Activated CD4-positive, alpha-beta T cell treated with anti-CD3 and anti-CD28 coated beads for 4 hours (primary cell): ENCODE measurements around the gene NOSIP.

Source experiments
- DNase-seq, 2 donors: peaks; one replicate each; pipeline ENCODE4 v3.0.0-alpha.2; 2020

The NOSIP gene

GRCh38 chr19:49594993-49595818 is 14.8 kb upstream of the NOSIP start:
- DNase-seq, result no peak

GRCh38 chr19:49594157-49594992 is 14.0 kb upstream of the NOSIP start:
- no peak for DNase-seq

- DNase-seq, result peak; percentile 92
Observed at GRCh38 chr19:49593233-49594113, 13.1 kb upstream of the NOSIP start.

DNA sequence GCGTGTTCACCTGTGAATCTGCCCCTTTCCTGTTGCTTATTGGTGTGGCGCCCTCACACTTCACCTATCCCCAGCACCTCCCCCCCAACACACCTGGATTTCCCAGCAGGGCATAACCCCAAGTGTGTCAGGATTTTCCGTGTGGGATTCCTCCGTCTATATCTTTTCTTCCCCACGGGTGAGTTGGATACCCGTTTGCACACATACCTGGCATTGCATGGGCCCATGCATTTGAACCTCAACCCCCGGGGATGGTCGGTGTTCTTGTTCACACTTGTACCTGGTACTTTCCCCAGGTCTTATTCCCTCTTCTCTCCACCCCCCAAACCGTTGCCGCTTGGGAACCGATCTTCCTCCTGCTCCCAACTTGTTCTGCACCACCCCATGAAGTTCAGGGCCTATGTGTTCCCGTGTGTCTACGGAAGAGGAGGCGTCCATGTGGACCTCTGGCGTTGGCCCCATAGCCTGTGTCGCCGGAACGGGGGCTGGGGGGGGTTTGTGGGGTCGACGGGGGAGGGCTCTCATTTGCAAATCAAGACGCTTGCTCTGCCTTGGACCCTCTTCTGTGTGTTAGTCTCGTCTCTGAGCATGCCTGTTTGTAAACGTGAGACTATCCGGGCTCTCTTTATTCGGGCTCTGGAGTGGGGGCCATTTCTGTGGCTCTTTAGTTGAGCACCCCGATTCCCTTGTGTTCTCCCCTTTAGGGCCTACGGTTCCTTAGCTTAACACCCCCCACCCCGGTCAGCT is 12.3 kb upstream of the NOSIP start:
- no peak for DNase-seq

GRCh38 chr19:49591731-49592485 is 11.6 kb upstream of the NOSIP start:
- DNase-seq, result peak; percentile 33

DNA sequence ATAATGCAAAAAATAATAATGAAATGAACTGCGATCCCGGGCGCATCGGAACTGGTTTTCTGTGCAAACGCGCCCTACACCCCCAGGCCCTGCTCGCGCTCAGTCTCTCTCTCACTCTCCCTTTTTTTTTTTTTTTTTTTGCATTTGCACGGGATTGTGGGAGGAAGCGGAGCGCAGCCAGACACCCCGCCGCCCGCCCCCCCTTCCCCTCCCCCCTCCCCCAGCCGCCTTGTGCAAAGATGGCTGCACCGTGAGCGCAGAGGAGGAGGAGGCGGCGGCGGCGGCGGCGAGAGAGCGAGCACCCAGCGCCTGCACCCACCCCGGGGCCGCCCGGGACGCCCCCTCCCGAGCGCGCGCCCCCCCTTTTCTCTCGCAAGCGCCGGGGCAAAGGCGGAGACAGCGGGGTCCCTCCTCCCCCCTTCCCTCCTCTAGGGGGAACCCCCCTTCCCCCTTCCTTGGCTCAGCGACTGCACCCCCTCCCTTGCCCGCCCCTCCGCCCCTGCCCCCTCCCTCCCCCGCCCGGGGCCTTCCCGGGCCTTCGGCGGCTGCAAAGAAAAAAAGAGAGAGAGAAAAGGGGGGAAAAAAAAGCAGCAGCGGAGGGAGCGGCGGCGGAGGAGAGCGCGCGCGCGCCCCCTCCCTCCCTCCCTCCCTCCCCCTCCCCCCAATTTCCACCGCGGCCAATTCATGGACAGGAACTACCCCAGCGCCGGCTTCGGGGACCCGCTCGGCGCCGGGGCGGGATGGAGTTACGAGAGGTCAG is 10.8 kb upstream of the NOSIP start, which contains the start of gene PRR12:
Gene PRR12 (plus strand): TSS at position 212 of the 760 bp plus-strand sequence. CDS start 473 bp downstream, at position 685.
- DNase-seq, result peak; percentile 72 to 78

DNA sequence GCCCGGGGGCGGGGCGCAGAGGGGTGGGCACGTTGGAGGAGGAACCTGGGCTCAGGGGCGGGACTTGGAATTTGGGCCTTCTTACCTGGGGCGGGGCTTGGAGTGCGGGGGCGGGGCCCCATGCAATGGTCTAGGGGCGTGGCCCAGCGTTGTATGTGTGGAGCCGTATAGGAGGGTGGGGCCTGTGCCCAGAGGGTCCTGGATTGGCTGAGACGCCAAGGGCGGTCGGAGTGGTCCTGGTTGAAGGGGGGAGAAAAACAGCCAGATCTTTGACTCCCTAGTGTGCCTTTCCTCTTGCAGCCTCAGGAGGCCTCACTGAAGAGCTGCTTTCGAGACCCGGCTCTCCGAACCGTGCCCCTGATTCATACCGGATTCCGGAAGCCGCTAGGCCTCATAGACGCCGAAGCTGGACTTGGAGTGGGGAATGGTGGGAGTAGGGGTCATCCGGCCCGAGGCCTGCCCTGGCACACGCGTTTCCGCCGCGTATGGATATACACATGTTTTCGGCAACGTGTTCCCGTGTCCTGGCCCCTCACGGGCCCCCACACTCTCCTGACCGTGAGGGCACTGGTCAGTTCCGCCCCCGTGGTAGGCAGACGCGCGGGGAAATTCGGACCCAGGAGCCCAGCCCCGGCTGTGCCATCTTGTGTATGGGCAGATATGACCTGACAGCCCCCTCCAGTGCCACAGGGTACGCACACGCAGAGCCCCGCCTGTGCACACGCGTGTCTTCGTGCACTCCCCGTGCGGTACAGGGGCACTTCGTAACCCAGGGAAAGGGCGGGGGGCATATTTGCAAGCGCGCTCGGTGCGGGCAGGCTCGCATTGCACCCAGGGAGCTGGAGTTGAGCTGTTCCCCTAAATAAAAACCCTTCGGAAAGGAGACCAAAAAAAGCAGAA is 10.0 kb upstream of the NOSIP start:
- peak; percentile 93 to 96 for DNase-seq

DNA sequence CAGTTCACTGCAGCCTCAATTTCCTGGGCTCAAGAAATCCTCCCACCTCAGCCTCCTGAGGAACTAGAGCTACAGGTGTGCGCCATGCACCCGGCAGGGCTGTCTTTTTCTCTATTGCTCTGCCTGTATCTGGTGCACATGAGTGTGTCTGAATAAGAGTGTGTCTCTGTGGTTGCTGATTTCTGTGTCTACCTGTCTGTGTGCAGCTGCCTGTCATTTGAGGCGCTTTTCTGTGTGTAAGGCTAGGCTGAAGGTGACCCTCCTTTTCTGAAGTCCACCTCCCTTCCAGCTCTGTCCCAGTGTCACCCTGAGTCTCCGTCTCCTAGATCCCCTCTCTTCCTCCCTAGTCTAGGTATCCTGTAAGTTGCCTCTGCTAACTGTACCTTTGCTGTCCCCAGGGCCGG is 9.1 kb upstream of the NOSIP start:
- no peak for DNase-seq

- peak; percentile 41 to 44 for DNase-seq
Observed at GRCh38 chr19:49588365-49589122, 8.2 kb upstream of the NOSIP start.

- DNase-seq, result no peak
Observed at GRCh38 chr19:49587227-49587626, 6.9 kb upstream of the NOSIP start.

DNA sequence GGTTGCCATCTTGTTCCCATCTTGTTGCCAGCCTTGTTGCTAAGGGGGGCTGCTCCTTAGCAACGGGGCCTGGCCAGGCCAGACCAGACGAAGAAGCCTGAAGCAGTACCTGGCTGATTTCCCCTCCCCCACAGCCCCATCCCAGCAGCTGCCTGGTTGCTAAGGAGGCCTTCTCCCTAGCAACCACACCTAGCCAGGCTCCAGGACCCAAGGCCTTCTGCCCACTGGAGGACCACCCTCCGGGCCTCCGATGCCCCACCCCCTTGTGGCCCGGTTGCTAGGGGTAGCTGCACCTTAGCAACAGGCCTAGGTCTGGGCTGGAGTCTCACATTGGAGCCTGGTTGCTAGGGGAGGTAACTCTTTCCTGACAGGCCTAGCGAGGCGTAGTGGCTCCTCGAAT is 4.7 kb upstream of the NOSIP start:
- no peak for DNase-seq

- DNase-seq, result no peak
Observed at GRCh38 chr19:49583239-49583638, 2.9 kb upstream of the NOSIP start.

DNA sequence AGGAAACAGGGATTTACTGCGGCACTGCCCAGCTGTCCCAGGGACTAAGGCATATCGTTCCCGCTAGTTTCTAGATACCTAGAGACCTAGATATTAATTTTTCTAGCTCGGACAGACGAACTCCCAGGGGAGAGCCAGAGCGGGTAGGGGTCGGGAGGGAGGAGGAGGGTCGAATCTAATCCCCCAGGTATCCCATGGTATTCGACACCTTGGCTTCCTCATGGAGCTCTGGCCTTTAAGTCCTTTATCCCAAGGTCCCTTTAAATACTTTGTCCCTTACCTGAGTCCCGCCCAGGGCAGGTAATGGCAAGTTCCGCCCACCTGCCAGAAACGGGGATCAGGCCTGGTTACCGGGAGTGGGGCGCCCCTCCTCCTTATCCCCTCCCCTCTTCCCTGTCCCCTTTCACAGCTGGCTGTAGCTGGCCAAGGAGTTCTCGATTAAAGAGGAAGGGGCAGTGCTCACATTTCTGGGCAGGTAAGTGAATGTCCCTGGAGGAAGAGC is 702 bp upstream of the NOSIP start, which contains the start of gene PRRG2:
Gene PRRG2 (plus strand): TSS at position 310 of the 502 bp plus-strand sequence. CDS start 1,904 bp downstream, outside the sequence.
- no peak for DNase-seq

GRCh38 chr19:49579947-49580263 is 451 bp downstream of the NOSIP start:
- DNase-seq, result no peak

- DNase-seq, result no peak
Observed at GRCh38 chr19:49579193-49579592, 1.2 kb downstream of the NOSIP start.

GRCh38 chr19:49574206-49574755 is 6.1 kb downstream of the NOSIP start:
- DNase-seq, result no peak

DNA sequence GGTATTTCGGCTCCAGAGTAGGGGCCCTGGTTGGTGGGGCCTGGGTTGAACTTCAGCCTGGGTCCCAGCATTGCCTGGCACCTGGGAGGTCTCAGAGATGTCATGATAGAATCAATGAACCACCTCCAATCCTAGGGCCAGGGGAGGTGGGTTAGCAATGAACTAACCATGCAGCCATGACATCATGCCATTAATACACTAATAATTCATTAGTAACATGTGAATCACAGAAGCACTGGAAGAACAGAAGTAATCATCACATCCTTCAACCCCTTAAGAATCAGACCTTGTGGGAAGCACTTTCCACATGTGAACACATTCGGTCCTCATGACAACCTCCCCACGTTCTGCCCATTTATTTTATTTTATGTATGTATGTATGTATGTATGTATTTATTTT is 6.9 kb downstream of the NOSIP start:
- no peak for DNase-seq

- no peak for DNase-seq
Observed at GRCh38 chr19:49573009-49573408, 7.3 kb downstream of the NOSIP start.
